ENCODE data around the gene PFN2.

GRCh38 chr3:149983628-149984027, 12.9 kb upstream of the PFN2 start:
- no peak for TF ChIP-seq EZH2 (IDR thresholded peaks at IDR 0.05; ENCODE audit: borderline replicate concordance)
- no peak for TF ChIP-seq CTCF (IDR thresholded peaks at IDR 0.05; ENCODE audit: poor library complexity)

Measured in hepatocyte (in vitro differentiated cells).